ENCODE measurements around the gene TCEAL8. TPM values are rescaled to one million over a fixed set of nuclear protein-coding genes. Genes with fewer than 3 reads are reported as not detected.

Gene TCEAL8
- polyA plus RNA-seq, 1 of the 3 experiments (the other 2 are of a cell fraction): 36.5 TPM

GRCh38 chrX:103275947-103276567, 21.1 kb upstream of the TCEAL8 start:
- 10% methylated on average over 21 of the region's 23 CpGs for WGBS (ENCODE audit: low lambda C conversion rate)

More at GRCh38 chrX:103275947-103276567, 21.1 kb upstream of the TCEAL8 start:
- H2AFZ ChIP-seq (ENCODE audit: low read depth): no peak overlapping the region
- POLR2A ChIA-PET: interaction anchor here (1.1 to 1.6 kb wide), 3 partner anchors 21 to 80 kb away, joined by 4 to 7 read pairs (median 6); partner anchors contain the start of genes TCEAL7, TCEAL8 and TCEAL9
- no peaks in the 10 kb centered on the region for H3K9me2 ChIP-seq
- no peak overlapping the region for H3K4me2 ChIP-seq
- H3K27me3 ChIP-seq (ENCODE audit: insufficient read depth): peaks cover 39% of the 10 kb centered on the region
- H4K20me1 ChIP-seq (ENCODE audit: insufficient read depth): no peaks in the 10 kb centered on the region
- H3K9me3 ChIP-seq: no peaks in the 10 kb centered on the region
- DNase-seq: peak; percentile 56
- H3F3A ChIP-seq (replicated peaks; ENCODE audit: insufficient read depth): no peaks in the 10 kb centered on the region
- TF ChIP-seq TAF1 (IDR thresholded peaks at IDR 0.05; ENCODE audit: borderline replicate concordance, low read depth, low read length) (no peak), RXRA (IDR thresholded peaks at IDR 0.05; ENCODE audit: borderline replicate concordance, low read depth) (no peak), REST (IDR thresholded peaks at IDR 0.05; ENCODE audit: low read depth, low read length) (no peak), MAX (IDR thresholded peaks at IDR 0.05; ENCODE audit: low read depth) (no peak), USF2 (IDR thresholded peaks at IDR 0.05; ENCODE audit: borderline replicate concordance, low read depth, low read length) (no peak), GABPA (IDR thresholded peaks at IDR 0.05; ENCODE audit: low read depth) (no peak), RAD21 (IDR thresholded peaks at IDR 0.05; ENCODE audit: low read length) (no peak), SIN3A (IDR thresholded peaks at IDR 0.05; ENCODE audit: borderline replicate concordance, low read depth, low read length) (no peak)
- TF ChIP-seq, protein P1, sequence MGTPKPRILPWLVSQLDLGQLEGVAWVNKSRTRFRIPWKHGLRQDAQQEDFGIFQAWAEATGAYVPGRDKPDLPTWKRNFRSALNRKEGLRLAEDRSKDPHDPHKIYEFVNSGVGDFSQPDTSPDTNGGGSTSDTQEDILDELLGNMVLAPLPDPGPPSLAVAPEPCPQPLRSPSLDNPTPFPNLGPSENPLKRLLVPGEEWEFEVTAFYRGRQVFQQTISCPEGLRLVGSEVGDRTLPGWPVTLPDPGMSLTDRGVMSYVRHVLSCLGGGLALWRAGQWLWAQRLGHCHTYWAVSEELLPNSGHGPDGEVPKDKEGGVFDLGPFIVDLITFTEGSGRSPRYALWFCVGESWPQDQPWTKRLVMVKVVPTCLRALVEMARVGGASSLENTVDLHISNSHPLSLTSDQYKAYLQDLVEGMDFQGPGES (IDR thresholded peaks at IDR 0.05; ENCODE audit: low read depth, low read length): no peak
- TF ChIP-seq, protein P2, sequence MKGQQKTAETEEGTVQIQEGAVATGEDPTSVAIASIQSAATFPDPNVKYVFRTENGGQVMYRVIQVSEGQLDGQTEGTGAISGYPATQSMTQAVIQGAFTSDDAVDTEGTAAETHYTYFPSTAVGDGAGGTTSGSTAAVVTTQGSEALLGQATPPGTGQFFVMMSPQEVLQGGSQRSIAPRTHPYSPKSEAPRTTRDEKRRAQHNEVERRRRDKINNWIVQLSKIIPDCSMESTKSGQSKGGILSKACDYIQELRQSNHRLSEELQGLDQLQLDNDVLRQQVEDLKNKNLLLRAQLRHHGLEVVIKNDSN (IDR thresholded peaks at IDR 0.05; ENCODE audit: borderline replicate concordance, low read depth): no peak
- peak overlapping the region in 1 of 2 experiments; percentile 46; a peak in 2 of 4 replicates for H3K4me3 ChIP-seq (ENCODE audit: low read depth in 2 of 2, low read length in 1 of 2)
- no peak overlapping the region for H3K9ac ChIP-seq
- CTCF ChIA-PET: no interaction called here
- H3K79me2 ChIP-seq (ENCODE audit: insufficient read depth): no peaks in the 10 kb centered on the region
- peak overlapping the region in 1 of 2 experiments; percentile 43; a peak in 2 of 4 replicates for H3K27ac ChIP-seq (ENCODE audit: low read depth in 2 of 2, low read length in 1 of 2)
- H3K4me1 ChIP-seq (ENCODE audit: control insufficient read depth in 1 of 2, insufficient read depth in 2 of 2, low read depth in 1 of 2, low read length in 1 of 2): no peaks in the 10 kb centered on the region; a peak in 1 of 4 replicates
- no peaks in the 10 kb centered on the region for H3K36me3 ChIP-seq (replicated peaks in 1 of 2; ENCODE audit: control insufficient read depth in 1 of 2, insufficient read depth in 2 of 2, low read length in 1 of 2)

Measured in SK-N-SH (cell line).